ENCODE data around the gene PPP2R2C.
A peak's percentile ranks its signal among the peaks of the same experiment; 100 is the strongest.

The PPP2R2C gene

GRCh38 chr4:6272863-6273660 is 199.4 kb downstream of the PPP2R2C start:
- DNase-seq (ENCODE audit: low read depth), result no peak
- no peak overlapping the region for H3K4me3 ChIP-seq (ENCODE audit: low read depth, low read length)
- TF ChIP-seq CTCF (IDR thresholded peaks at IDR 0.05; ENCODE audit: control insufficient read depth, extremely low read depth, insufficient read depth), result no peak

GRCh38 chr4:6271701-6272465 is 200.5 kb downstream of the PPP2R2C start:
- peak; percentile 63 for DNase-seq (ENCODE audit: low read depth)
- H3K4me3 ChIP-seq (ENCODE audit: low read depth, low read length), result no peak overlapping the region

GRCh38 chr4:6271206-6271605 is 201.2 kb downstream of the PPP2R2C start:
- TF ChIP-seq CTCF (IDR thresholded peaks at IDR 0.05; ENCODE audit: control insufficient read depth, extremely low read depth, insufficient read depth), result no peak
- no peak overlapping the region for H3K4me3 ChIP-seq (ENCODE audit: low read depth, low read length)
- DNase-seq (ENCODE audit: low read depth), result no peak

More at GRCh38 chr4:6271701-6272465, 200.5 kb downstream of the PPP2R2C start:
- no peak for TF ChIP-seq CTCF (IDR thresholded peaks at IDR 0.05; ENCODE audit: control insufficient read depth, extremely low read depth, insufficient read depth)

- TF ChIP-seq CTCF (IDR thresholded peaks at IDR 0.05; ENCODE audit: control insufficient read depth, extremely low read depth, insufficient read depth), result no peak
- no peak for DNase-seq (ENCODE audit: low read depth)
- peak overlapping the region; percentile 89 for H3K4me3 ChIP-seq (ENCODE audit: low read depth, low read length)
These were observed 201.7 kb downstream of the PPP2R2C start for GRCh38 chr4:6270636-6271121.
